GM06990 (cell line): ENCODE results near the gene SPAG17.

ENCODE experiments used
- DNase-seq: peaks from one replicate; pipeline ENCODE4 v3.0.0-alpha.2; 2011; ENCODE audit not compliant: insufficient read length; ENCODE audit errors: extremely low read depth
- H3K27me3 ChIP-seq: replicated peaks from 2 replicates; pipeline ENCODE4 v1.6.0; 2011; ENCODE audit warnings: low read length; ENCODE audit not compliant: control insufficient read depth, insufficient read depth
- H3K36me3 ChIP-seq: 2 replicates; pipeline ENCODE4 v1.5.1; 2011; ENCODE audit warnings: low read length; ENCODE audit not compliant: control insufficient read depth, insufficient read depth
- H3K4me3 ChIP-seq: replicated peaks from 2 replicates; pipeline ENCODE4 v1.5.1; 2011; ENCODE audit warnings: low read depth, mild to moderate bottlenecking, control low read depth, low read length
- TF ChIP-seq, protein P1 (sequence below): IDR thresholded peaks from 2 replicates; pipeline ENCODE4 v1.5.1; 2011; ENCODE audit warnings: low read length, control low read depth, mild to moderate bottlenecking, inconsistent platforms; ENCODE audit not compliant: insufficient read depth, poor library complexity, severe bottlenecking

The SPAG17 gene

DNA sequence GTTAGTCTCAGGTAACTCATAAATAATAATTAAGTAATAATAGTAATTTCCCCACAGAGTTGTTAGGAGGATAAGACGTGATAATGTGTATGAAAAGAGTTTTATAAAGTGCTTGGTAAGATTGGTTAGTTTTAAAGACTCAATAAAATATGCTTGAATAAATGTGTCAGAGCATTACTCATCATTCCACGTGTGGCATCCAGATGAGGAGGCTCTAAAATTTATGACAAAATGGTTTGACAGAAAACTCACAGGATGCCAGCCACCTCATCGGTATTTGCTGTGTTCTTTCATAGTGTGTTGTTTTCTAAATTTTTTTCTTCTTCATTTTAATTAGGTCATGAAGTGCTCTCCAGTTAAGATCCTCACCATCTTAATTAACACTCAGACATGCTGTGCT is 19.1 kb upstream of the SPAG17 start:
- Histone ChIP-seq H3K36me3 (no peaks in the 10 kb centered on the region), H3K4me3 (no peak overlapping the region), H3K27me3 (no peaks in the 10 kb centered on the region)
- TF ChIP-seq, protein P1, sequence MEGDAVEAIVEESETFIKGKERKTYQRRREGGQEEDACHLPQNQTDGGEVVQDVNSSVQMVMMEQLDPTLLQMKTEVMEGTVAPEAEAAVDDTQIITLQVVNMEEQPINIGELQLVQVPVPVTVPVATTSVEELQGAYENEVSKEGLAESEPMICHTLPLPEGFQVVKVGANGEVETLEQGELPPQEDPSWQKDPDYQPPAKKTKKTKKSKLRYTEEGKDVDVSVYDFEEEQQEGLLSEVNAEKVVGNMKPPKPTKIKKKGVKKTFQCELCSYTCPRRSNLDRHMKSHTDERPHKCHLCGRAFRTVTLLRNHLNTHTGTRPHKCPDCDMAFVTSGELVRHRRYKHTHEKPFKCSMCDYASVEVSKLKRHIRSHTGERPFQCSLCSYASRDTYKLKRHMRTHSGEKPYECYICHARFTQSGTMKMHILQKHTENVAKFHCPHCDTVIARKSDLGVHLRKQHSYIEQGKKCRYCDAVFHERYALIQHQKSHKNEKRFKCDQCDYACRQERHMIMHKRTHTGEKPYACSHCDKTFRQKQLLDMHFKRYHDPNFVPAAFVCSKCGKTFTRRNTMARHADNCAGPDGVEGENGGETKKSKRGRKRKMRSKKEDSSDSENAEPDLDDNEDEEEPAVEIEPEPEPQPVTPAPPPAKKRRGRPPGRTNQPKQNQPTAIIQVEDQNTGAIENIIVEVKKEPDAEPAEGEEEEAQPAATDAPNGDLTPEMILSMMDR, result no peak
- DNase-seq, result no peak

DNA sequence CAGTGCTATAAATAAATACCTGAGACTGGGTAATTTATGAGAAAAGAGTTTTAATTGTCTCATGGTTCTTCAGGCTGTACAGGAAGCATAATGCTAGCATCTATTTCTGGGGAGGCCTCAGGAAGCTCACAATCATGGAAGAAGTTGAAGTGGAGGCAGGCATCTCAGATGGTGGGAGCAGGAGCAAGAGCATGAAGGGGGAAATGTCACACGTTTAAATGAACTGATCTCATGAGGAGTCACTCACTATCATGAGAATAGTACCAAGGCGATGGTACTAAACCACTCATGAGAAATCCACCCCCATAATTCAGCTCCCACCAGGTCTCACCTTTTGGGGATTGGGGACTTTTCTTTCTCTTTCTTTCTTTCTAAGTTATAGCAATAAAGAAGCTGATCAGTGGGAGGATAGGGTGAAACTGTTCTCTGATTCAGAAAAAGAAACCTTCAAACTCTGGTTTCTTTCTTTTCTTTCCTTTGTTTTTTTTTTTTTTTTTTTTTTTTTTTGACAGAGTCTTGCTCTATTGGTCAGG is 17.1 kb upstream of the SPAG17 start:
- H3K4me3 ChIP-seq, result no peak overlapping the region
- TF ChIP-seq, protein P1, result no peak
- DNase-seq, result no peak
- no peaks in the 10 kb centered on the region for H3K27me3 ChIP-seq
- H3K36me3 ChIP-seq, result no peaks in the 10 kb centered on the region

DNA sequence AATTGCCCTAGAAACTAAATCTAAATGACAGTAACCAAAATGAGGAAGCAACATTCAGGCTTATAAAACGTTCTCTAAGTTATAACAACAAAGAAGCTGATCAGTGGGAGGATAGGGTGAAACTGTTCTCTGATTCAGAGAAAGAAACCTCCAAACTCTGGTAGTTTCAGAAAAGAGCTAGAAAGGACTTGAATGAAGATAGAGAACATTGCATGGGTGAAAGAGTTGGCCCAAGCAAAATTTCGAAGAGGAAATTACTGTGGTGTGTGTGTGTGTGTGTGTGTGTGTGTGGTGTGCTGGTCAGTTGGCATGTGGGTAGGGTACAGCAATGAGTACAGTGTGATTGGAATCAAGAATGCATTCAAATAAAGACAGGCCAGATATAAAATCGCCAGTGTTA is 16.5 kb upstream of the SPAG17 start:
- Histone ChIP-seq H3K36me3 (no peaks in the 10 kb centered on the region), H3K4me3 (no peak overlapping the region), H3K27me3 (no peaks in the 10 kb centered on the region)
- TF ChIP-seq, protein P1, result no peak
- peak; percentile 5 for DNase-seq

DNA sequence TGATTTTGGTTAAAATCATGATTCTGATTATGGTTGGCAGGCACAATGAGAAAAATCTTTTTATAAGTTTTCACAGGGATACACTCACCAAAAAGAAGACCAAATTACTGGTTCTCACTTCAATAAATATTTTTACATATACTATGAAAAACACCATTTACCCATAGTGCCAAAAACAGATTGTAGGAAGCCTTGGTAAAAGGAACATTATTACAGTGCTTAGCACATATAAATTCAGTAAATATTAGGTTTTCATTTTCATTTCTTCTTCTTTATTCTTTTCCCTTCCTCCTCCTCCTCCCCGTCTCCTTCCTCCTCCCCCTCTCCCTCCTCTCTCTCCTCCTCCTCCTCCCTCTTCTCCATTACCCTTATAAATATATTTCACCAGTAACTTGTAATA is 15.8 kb upstream of the SPAG17 start:
- H3K4me3 ChIP-seq, result no peak overlapping the region
- no peaks in the 10 kb centered on the region for H3K27me3 ChIP-seq
- H3K36me3 ChIP-seq, result no peaks in the 10 kb centered on the region
- TF ChIP-seq, protein P1, result no peak
- no peak for DNase-seq

DNA sequence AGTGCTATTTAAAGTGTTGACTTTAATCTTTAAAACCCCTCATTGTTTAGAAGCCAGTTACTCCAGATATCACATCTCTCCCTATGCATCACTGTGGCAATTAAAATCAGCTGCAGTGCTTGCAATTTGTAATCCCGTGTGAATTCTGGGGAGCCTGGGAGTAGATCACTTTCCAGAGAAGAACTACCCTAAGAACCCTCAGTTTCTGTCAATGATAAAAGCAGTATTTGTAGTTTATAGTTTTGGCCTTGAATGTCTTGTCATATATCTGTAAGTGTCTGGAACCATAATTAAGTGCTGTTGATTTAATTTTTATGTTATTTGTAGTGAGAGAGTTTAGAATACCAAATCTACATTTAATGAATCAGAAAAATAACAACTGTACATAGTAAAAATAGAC is 5.5 kb upstream of the SPAG17 start:
- TF ChIP-seq, protein P1, result no peak
- DNase-seq, result no peak
- H3K36me3 ChIP-seq, result no peaks in the 10 kb centered on the region
- no peak overlapping the region for H3K4me3 ChIP-seq
- H3K27me3 ChIP-seq, result no peaks in the 10 kb centered on the region

DNA sequence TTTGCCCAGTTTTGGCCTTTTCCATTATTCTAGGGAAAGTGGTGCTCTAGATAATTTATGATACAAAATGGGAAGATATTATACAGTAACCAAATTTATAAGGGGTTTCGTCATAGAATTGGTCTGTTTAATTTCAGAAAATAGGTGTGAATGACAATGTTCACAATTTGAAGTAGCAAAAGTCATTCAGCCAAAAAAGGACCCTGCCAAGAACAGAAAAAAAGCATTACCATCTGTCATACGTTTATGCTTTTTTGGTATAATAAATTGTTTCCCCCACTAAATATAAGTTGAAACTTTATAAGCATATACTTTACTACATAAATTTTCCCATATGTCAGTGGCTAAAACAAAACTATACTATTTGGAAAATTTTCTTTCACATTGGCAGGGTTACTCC is 4.5 kb upstream of the SPAG17 start:
- H3K36me3 ChIP-seq, result no peaks in the 10 kb centered on the region
- no peak overlapping the region for H3K4me3 ChIP-seq
- TF ChIP-seq, protein P1, result no peak
- DNase-seq, result no peak
- no peaks in the 10 kb centered on the region for H3K27me3 ChIP-seq
